Endothelial cell of umbilical vein (primary cell): ENCODE measurements around the gene LENG9. TPM values are rescaled to one million over a fixed set of nuclear protein-coding genes. Genes with fewer than 3 reads are reported as not detected.

Experiments used
- BruUV-seq: library from RNA; stranded (reverse); fragments of 400-500 nt; replicated peaks from 2 replicates; lab custom pipeline; 2021; lab: Mats Ljungman, UMichigan
- CTCF ChIA-PET: fragments of 300-600, 350-600 bp; sonication (Branson Sonifier 250); formaldehyde crosslinking; loops from one replicate; lab custom pipeline; 2021; ENCODE audit warnings: antibody characterized with exemption, inconsistent platforms; lab: Charles Lee
- POLR2A ChIA-PET: fragments of 300-600, 350-600 bp; sonication (Branson Sonifier 250); formaldehyde crosslinking; loops from one replicate; lab custom pipeline; 2021; ENCODE audit warnings: antibody characterized with exemption, inconsistent platforms; lab: Charles Lee
- DNase-seq: peaks from one replicate; pipeline ENCODE4 v3.0.0-alpha.2; 2011; ENCODE audit warnings: low read depth, low spot score
- FAIRE-seq: peaks from 2 replicates; lab custom pipeline; 2011; peaks lifted over from hg19 to GRCh38; lab: Jason Lieb, UNC
- H2AFZ ChIP-seq: 2 replicates; pipeline ENCODE4 v1.6.0; 2012; ENCODE audit warnings: low read depth, low read length, control low read depth, inconsistent platforms
- H3K27ac ChIP-seq: 2 replicates; pipeline ENCODE4 v1.5.1; 2011; ENCODE audit warnings: low read depth, mild to moderate bottlenecking, control low read depth, low read length, moderate library complexity; ENCODE audit not compliant: insufficient read depth
- H3K27me3 ChIP-seq, 2 experiments: 2 replicates each; pipeline versions ENCODE4 v1.6.0 to v1.6.1; 2011; ENCODE audit warnings: low read length in 2 of 2, mixed read lengths in 1 of 2; ENCODE audit not compliant: control insufficient read depth in 2 of 2, insufficient read depth in 2 of 2
- H3K36me3 ChIP-seq, 2 experiments: 2 replicates in 1 of 2; 3 replicates in 1 of 2; pipeline ENCODE4 v1.5.1; 2011; ENCODE audit warnings: low read length in 2 of 2, mild to moderate bottlenecking in 1 of 2, moderate library complexity in 1 of 2; ENCODE audit not compliant: control insufficient read depth in 2 of 2, insufficient read depth in 2 of 2; ENCODE audit errors: extremely low read depth in 1 of 2
- H3K4me1 ChIP-seq: 3 replicates; pipeline ENCODE4 v1.5.1; 2011; ENCODE audit warnings: mild to moderate bottlenecking, low read length; ENCODE audit not compliant: control insufficient read depth, insufficient read depth; ENCODE audit errors: extremely low read depth
- H3K4me2 ChIP-seq: 2 replicates; pipeline ENCODE4 v1.6.1; 2011; ENCODE audit warnings: low read length, control low read depth, mixed read lengths; ENCODE audit not compliant: insufficient read depth
- H3K4me3 ChIP-seq, 3 experiments: fragments of 200-600 bp in 1 of 3; sonication (generic), shearing (Covaris generic) in 1 of 3; replicated peaks in 1 of 3; 2 replicates each; pipeline ENCODE4 v1.5.1; 2011 to 2016; ENCODE audit warnings: control low read depth in 3 of 3, low read length in 3 of 3, mild to moderate bottlenecking in 2 of 3, inconsistent platforms in 1 of 3, low read depth in 1 of 3, moderate library complexity in 1 of 3; ENCODE audit not compliant: insufficient read depth in 1 of 3
- H3K79me2 ChIP-seq: 2 replicates; pipeline ENCODE4 v1.6.0; 2012; ENCODE audit warnings: low read length, inconsistent platforms; ENCODE audit not compliant: control insufficient read depth, insufficient read depth
- H3K9ac ChIP-seq: replicated peaks from 2 replicates; pipeline ENCODE3; 2011; ENCODE audit warnings: low read length, control low read depth; ENCODE audit not compliant: insufficient read depth; ENCODE audit errors: extremely low read depth
- H3K9me1 ChIP-seq: replicated peaks from 3 replicates; pipeline ENCODE4 v1.6.0; 2011; ENCODE audit warnings: mild to moderate bottlenecking, low read length; ENCODE audit not compliant: control insufficient read depth, insufficient read depth; ENCODE audit errors: extremely low read depth
- H3K9me3 ChIP-seq: replicated peaks from 2 replicates; pipeline ENCODE4 v1.5.1; 2012; ENCODE audit warnings: low read length, inconsistent platforms; ENCODE audit not compliant: control insufficient read depth, insufficient read depth
- H4K20me1 ChIP-seq: replicated peaks from 2 replicates; pipeline ENCODE3; 2011; ENCODE audit warnings: mild to moderate bottlenecking, low read length; ENCODE audit not compliant: control insufficient read depth, insufficient read depth; ENCODE audit errors: extremely low read depth
- FOS ChIP-seq: IDR thresholded peaks from 2 replicates; pipeline ENCODE4 v1.6.1; 2011; ENCODE audit warnings: mild to moderate bottlenecking, low read length, moderate library complexity, borderline replicate concordance; ENCODE audit not compliant: insufficient read depth
- GATA2 ChIP-seq: IDR thresholded peaks from 2 replicates; pipeline ENCODE4 v1.7.0; 2011; ENCODE audit warnings: low read depth, mild to moderate bottlenecking, moderate library complexity, mixed read lengths, low read length; ENCODE audit not compliant: insufficient read length, insufficient read depth
- MYC ChIP-seq: IDR thresholded peaks from one replicate; pipeline ENCODE4 v1.6.1; 2011; ENCODE audit warnings: mild to moderate bottlenecking, low read depth, low read length
- POLR2A ChIP-seq: IDR thresholded peaks from 2 replicates; pipeline ENCODE4 v1.6.1; 2012; ENCODE audit warnings: low read depth, mild to moderate bottlenecking, control low read depth, low read length
- POLR2AphosphoS5 ChIP-seq: IDR thresholded peaks from 2 replicates; pipeline ENCODE4 v1.6.1; 2012; ENCODE audit warnings: low read depth, mild to moderate bottlenecking, control low read depth, low read length, moderate library complexity; ENCODE audit not compliant: insufficient read depth
- dilution Hi-C: fragments of 300-500 bp; cut with MboI; formaldehyde crosslinking; loops from one replicate; pipeline ENCODE4 v1.15.0; 2019; ENCODE audit warnings: low sequenced_read_pairs; ENCODE audit not compliant: extremely low pct_ligation_motif_present
- intact Hi-C: fragments of 100-400 bp; cut with micrococcal nuclease; formaldehyde crosslinking; loops from one replicate; pipeline ENCODE4 v1.10.0; 2022
- polyA plus RNA-seq, 4 experiments: library from polyadenylated mRNA; depleted of rRNA in 3 of 4; stranded (reverse) in 3 of 4; unstranded in 1 of 4; fragments of >200 nt; gene quantifications; 2 replicates each; pipeline versions ENCODE4 v1.2.1 to v1.2.3, GENCODE V29; 2011 to 2012; ENCODE audit warnings: missing spikeins in 1 of 4
- total RNA-seq: library from RNA; stranded (reverse); gene quantifications from 2 replicates; pipeline ENCODE4 v1.2.3, GENCODE V29; 2021
- TF ChIP-seq, protein P1 (sequence below), 2 donors: IDR thresholded peaks; 1 replicate in 1 of 2; 2 replicates in 1 of 2; pipeline ENCODE4 v1.5.1; 2011; ENCODE audit warnings: low read length in 2 of 2, mild to moderate bottlenecking in 2 of 2, moderate library complexity in 2 of 2, control low read depth in 1 of 2, inconsistent platforms in 1 of 2, low read depth in 1 of 2; ENCODE audit not compliant: insufficient read depth in 1 of 2; ENCODE audit errors: extremely low read depth in 1 of 2

Gene LENG9
- total and polyA plus RNA-seq, 2 donors (not counting 3 experiments of a cell fraction or from before 2014, with no cell fraction given) = 0.97 to 2.8 TPM

DNA sequence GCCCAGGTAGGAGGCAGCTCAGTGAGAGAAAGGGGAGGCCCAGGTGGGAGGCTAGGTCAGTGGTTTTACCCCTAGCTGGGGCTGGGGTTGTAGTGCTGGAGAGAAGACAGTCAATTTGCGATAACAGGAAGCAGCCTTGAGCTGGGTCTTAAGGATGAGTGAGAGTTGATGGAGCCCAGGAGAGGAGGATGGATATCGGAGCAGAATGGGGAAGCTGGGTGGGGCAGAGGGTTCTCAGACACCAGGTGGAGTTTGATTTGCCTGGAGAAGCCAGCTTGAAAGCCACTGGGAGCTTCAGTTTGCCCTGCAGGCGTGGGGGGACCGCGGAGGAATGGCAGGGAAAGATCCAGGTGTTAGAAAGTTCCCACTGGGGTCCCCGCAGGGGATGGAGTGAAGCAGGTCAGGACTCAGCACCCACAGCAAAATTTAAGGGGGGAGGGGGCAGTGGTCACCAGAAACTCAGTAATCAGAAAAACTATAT is 10.4 kb upstream of the LENG9 start:
- CTCF ChIA-PET = interaction anchor here (1.0 to 1.7 kb wide), 5 partner anchors 8 to 444 kb away, joined by 3 to 21 read pairs (median 7); partner anchors contain the start of gene LENG9
- TF ChIP-seq POLR2AphosphoS5 (no peak), MYC (no peak), FOS (no peak), POLR2A (no peak), GATA2 (no peak)
- TF ChIP-seq, protein P1, sequence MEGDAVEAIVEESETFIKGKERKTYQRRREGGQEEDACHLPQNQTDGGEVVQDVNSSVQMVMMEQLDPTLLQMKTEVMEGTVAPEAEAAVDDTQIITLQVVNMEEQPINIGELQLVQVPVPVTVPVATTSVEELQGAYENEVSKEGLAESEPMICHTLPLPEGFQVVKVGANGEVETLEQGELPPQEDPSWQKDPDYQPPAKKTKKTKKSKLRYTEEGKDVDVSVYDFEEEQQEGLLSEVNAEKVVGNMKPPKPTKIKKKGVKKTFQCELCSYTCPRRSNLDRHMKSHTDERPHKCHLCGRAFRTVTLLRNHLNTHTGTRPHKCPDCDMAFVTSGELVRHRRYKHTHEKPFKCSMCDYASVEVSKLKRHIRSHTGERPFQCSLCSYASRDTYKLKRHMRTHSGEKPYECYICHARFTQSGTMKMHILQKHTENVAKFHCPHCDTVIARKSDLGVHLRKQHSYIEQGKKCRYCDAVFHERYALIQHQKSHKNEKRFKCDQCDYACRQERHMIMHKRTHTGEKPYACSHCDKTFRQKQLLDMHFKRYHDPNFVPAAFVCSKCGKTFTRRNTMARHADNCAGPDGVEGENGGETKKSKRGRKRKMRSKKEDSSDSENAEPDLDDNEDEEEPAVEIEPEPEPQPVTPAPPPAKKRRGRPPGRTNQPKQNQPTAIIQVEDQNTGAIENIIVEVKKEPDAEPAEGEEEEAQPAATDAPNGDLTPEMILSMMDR (IDR thresholded peaks at IDR 0.05; ENCODE audit: extremely low read depth in 1 of 2, insufficient read depth in 1 of 2, low read depth in 1 of 2, low read length in 2 of 2) = no peak
- FAIRE-seq (no peak), DNase-seq (no peak)
- peaks cover 35% of the 10 kb centered on the region for H3K4me1 ChIP-seq
- no peak overlapping the region for H3K4me3 ChIP-seq
- H3K4me2 ChIP-seq = peak overlapping the region; percentile 57
- peak overlapping the region; percentile 90 for H2AFZ ChIP-seq
- no TSS peak for BruUV-seq
- H3K79me2 ChIP-seq = peaks cover 1% of the 10 kb centered on the region
- no peaks in the 10 kb centered on the region for H3K36me3 ChIP-seq
- intact Hi-C loops = loop anchor here (1.0 kb wide), 1 partner anchor 49 kb away; no protein-coding TSS in a partner anchor
- no peaks in the 10 kb centered on the region for H3K9me1 ChIP-seq
- dilution Hi-C loops = no loop called here
- no peaks in the 10 kb centered on the region for H3K9me3 ChIP-seq
- POLR2A ChIA-PET = interaction anchor here (1.4 kb wide), 2 partner anchors 10 to 12 kb away, joined by 4 to 6 read pairs; partner anchors contain the start of gene LENG9
- no peaks in the 10 kb centered on the region for H4K20me1 ChIP-seq
- H3K27me3 ChIP-seq = no peaks in the 10 kb centered on the region
- H3K27ac ChIP-seq = peak overlapping the region; percentile 68
- H3K9ac ChIP-seq = peak overlapping the region; percentile 58
